Heart left ventricle (tissue), 13 donors: ENCODE results near the gene GDF2.

Experiments used
- CTCF ChIP-seq, 12 donors: fragments of 200-600 bp; sonication (generic) in 4 of 12; IDR thresholded peaks; one replicate each; pipeline versions ENCODE4 v1.5.0 to v1.8.0; 2018 to 2022; ENCODE audit warnings: antibody characterized with exemption in 12 of 12, mild to moderate bottlenecking in 5 of 12
- POLR2A ChIP-seq, 2 donors: fragments of 450-650 bp; IDR thresholded peaks; one replicate each; pipeline ENCODE4 v1.6.1; 2017; ENCODE audit warnings: antibody characterized with exemption in 2 of 2, mild to moderate bottlenecking in 2 of 2, moderate library complexity in 2 of 2
- donor health status: ischemic (EF 13 %, LVEDD 7.1; RV severe dilation, severe dysfunction).
- donor health status: DM: no; HTN: yes; CAD: no.
- donor health status: DM: no; HTN: no; CAD: no.
- donor health status: ischemic (EF 25% LVEDD 6.9; RV normal size, moderate dysfunction).
- donor health status: ischemic (EF 25% LVEDD 5.7; RV mildly dilated, moderate dysfunction).
- donor health status: ischemic (EF 35%, LVEDD 5.7; RV mildly dilated, moderate dysfunction).
- donor health status: nonischemic (EF 11% LVEDD 7.7; RV severe dilation, severe dysfunction).
- donor health status: DM: yes; HTN: yes; CAD: no.
- donor health status: PGD.
- donor health status: ischemic (EF 29% LVEDD 5.4; RV normal size, mild dysfunction).
- donor health status: nonischemic (EF 23%, LVEDD 6.1; RV moderate dilation, normal function).

- TF ChIP-seq POLR2A (IDR thresholded peaks at IDR 0.05): no peak
- TF ChIP-seq CTCF (IDR thresholded peaks at IDR 0.05): no peak
Measured at GRCh38 chr10:47323636-47324296, 1.5 kb downstream of the GDF2 start.
